ENCODE measurements around the gene NAA38.

Gene NAA38

DNA sequence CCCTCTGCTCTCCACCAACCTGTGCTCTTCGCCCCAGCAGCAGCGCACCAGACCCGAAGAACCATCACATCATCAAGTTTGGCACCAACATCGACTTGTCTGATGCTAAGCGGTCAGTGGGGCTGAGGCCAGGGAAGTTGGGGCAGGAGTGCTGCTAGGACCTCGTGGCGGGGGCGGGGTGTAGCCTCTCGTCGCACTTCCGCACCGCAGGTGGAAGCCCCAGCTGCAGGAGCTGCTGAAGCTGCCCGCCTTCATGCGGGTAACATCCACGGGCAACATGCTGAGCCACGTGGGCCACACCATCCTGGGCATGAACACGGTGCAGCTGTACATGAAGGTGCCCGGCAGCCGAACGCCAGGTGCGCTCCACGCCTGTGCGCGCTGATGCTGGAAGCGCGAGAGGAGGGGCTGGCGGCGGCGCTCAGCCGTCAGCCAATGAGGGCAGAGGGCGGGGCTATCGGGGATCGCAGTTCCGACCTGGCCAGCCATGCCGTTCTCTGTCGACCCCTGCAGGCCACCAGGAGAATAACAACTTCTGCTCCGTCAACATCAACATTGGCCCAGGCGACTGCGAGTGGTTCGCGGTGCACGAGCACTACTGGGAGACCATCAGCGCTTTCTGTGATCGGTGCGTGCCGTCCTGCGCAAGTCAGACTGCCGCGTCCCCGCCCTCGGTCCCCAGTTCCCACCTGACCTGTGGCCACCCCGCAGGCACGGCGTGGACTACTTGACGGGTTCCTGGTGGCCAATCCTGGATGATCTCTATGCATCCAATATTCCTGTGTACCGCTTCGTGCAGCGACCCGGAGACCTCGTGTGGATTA lies 5.7 kb downstream of the NAA38 start:
- DNase-seq, result peak; percentile 94

DNA sequence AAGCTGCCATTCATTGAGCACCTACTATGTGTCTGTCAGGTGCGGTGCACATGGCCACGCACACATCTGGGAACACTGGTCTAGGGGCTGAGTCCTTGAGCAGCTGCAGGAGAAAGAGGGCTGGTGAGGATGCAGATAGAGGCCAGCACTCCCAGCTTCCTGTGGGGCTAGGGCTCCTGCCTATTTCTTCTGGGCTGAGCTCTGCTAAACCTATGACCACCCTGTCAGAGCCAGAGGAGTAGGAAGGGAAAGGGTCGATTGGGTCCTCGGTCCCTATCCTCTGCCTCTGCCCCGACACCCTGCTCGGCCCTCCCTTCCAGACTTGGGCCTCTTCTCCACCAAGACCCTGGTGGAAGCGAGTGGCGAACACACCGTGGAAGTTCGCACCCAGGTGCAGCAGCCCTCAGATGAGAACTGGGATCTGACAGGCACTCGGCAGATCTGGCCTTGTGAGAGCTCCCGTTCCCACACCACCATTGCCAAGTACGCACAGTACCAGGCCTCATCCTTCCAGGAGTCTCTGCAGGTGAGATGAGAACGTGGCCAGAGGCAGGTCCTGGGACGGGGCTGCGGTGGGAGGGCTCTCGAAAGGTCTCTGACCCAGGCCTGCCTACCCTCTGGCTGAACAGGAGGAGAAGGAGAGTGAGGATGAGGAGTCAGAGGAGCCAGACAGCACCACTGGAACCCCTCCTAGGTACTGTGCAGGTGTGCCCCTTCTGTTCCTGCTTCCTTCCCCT lies 6.5 kb downstream of the NAA38 start:
- DNase-seq, result no peak

GRCh38 chr17:7849751-7850504 lies 7.4 kb downstream of the NAA38 start:
- DNase-seq, result peak; percentile 43

DNA sequence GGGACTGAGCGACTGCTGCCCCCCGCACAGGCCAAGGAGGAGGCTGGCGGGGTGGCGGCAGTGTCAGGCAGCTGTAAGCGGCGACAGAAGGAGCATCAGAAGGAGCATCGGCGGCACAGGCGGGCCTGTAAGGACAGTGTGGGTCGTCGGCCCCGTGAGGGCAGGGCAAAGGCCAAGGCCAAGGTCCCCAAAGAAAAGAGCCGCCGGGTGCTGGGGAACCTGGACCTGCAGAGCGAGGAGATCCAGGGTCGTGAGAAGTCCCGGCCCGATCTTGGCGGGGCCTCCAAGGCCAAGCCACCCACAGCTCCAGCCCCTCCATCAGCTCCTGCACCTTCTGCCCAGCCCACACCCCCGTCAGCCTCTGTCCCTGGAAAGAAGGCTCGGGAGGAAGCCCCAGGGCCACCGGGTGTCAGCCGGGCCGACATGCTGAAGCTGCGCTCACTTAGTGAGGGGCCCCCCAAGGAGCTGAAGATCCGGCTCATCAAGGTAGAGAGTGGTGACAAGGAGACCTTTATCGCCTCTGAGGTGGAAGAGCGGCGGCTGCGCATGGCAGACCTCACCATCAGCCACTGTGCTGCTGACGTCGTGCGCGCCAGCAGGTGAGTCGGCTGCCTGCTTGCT lies 8.1 kb downstream of the NAA38 start:
- peak; percentile 54 for DNase-seq

- peak; percentile 32 for DNase-seq
These were observed 8.6 kb downstream of the NAA38 start for GRCh38 chr17:7848739-7849129.

DNA sequence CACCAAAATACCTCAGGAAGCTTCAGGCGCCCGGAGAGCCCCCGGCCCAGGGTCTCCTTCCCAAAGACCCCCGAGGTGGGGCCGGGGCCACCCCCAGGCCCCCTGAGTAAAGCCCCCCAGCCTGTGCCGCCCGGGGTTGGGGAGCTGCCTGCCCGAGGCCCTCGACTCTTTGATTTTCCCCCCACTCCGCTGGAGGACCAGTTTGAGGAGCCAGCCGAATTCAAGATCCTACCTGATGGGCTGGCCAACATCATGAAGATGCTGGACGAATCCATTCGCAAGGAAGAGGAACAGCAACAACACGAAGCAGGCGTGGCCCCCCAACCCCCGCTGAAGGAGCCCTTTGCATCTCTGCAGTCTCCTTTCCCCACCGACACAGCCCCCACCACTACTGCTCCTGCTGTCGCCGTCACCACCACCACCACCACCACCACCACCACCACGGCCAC lies 9.2 kb downstream of the NAA38 start:
- no peak for DNase-seq

- peak; percentile 52 for DNase-seq
These were observed 10.3 kb downstream of the NAA38 start for GRCh38 chr17:7846765-7847661.

- DNase-seq, result peak; percentile 48
These were observed 11.2 kb downstream of the NAA38 start for GRCh38 chr17:7846063-7846735.

GRCh38 chr17:7845359-7846062 lies 11.8 kb downstream of the NAA38 start:
- peak; percentile 50 for DNase-seq

DNA sequence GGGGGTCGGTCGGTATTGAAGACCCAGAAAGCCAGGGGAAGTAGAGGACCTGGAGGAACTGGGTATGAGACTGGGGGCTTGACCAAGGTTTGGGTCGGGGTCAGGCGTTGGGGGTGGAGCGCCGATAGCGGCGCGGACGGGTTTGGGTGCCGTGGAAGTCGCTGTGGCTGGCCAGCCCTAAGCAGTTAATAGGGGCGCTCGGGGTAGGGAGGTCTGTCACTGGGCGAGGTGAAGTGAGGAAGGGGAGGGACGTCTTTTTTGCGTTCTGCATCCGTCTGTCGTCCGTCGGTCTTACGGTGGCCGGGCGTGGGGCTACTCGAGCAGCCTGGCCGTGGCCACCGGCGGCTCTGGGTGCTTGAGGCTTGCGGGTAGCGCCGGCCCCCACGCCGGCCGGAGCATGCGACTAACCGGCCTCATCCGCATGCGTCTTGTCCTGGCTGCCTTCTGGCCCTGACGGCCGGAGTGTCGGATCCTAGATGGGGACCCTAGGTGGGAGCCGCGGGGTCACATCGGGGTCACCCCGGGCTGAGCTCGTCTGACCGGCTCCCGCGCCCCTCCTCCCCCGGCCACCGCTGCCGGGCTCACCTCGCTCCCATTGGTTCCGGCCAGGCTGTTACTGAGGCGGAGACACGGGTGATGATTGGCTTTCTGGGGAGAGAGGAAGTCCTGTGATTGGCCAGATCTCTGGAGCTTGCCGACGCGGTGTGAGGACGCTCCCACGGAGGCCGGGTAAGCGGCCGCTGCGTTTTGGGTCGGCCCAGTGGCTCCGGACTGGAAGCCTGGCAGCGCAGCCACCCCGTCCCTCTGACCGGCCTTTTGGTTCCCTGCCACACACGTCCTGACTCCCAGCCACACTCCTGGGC lies 12.8 kb downstream of the NAA38 start:
- peak; percentile 79 for DNase-seq

- DNase-seq, result peak; percentile 95
These were observed 13.6 kb downstream of the NAA38 start for GRCh38 chr17:7843536-7844291.

DNA sequence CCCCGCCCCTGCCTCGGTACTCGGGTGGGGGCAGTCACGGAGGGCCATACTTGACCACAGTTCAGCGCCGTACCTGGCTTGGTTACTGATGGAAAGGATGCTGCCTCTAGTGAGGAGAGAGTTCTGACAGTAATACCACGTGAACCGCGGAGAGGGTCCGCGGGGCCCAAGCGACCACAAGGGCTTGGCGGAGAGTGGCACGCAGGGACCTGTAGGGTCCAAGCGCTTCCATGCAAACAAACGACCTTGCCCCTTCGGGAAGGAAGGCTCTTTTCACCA lies 14.2 kb downstream of the NAA38 start:
- DNase-seq, result no peak

DNA sequence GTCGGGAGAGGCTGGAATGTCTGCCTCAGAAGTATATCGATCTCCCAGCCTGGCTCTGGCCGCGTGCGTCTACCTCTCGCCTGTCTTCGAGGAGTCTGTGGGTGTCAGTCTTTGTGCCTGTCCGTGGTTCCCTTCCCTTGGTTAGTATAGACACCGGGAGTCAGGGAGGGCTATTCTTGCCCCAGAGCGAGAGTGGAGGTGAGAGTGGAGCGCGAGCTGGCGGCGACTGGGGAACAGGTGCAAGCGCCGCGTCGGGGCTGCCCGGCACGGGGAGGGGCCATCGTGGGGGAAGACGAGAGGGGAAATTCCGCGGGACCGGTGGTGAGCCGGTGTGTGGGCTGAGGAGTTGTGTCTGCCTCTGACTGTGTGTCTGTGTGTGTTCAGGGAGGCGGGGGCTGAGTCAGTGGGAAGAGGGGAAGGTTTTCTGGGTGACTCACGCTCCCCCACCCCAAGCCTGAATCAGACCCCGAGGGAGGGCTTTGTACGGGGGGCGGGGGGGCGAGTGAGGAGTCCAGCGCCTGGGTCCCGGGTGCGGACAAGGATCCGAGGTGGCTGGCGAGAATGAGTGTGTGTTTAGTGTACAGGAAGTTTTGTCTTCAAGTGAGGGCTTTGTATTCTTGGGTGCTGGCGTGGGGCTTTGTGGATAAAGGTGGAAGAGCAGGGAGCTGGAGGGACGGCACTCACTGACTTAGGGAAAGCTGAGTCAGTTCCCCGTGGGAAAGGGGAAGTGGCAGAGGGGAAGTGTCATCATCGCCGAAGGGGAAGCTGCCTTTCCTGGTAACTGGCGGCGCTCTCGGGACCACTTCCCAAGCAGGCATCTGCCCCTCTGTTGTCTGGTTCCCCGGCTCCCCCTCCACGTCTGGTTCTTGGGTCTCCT lies 14.7 kb downstream of the NAA38 start:
- DNase-seq, result peak; percentile 95

DNA sequence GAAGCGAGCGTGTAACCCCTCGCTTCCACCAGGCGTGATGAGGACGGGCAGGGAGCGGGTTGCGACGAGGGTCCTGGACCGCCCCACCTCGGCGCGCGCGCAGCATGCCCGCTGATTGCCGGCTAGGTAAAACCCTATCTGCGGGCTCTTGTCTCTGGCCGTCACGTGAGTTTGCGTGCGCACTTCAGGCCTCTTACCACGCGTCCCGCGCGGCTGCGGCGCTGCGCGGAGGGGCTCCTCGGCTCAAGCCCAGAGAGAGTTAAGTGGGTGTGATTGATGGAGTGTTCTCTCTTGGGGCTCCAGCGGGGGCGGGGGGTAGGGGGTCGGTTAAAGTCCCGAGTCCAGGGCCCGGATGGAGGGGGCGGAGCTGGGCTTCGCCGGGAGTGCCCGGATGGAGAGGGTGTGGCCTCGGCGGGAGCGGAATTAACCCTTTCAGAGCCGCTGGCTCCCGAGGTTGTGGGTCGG lies 15.4 kb downstream of the NAA38 start:
- peak; percentile 89 for DNase-seq

DNA sequence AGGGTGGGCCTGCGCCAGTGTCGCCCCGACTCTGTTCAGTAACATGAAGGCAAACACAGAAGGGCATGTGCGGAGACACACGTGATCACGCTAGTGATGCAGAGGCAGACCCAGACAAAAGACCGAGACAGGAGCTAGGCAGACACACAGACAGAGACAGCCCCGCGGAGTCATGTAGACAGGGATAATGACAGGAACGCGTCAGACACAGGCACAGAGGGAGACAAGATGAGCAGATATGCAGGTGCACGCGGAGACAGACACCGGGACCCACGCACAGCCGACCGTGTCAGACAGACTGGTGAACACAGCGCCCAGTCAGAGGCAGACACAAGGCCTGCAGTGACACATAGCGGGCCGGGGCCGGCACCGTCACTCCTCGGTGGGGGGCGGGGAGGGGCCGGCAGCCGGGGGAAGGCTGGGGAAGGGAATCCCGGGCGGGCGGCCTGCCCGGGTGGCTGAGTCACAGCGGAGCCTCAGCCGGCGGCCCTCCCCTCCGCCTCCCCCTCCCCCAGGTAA lies 15.9 kb downstream of the NAA38 start:
- peak; percentile 97 for DNase-seq

GRCh38 chr17:7840875-7841274 lies 16.5 kb downstream of the NAA38 start:
- DNase-seq, result no peak

DNA sequence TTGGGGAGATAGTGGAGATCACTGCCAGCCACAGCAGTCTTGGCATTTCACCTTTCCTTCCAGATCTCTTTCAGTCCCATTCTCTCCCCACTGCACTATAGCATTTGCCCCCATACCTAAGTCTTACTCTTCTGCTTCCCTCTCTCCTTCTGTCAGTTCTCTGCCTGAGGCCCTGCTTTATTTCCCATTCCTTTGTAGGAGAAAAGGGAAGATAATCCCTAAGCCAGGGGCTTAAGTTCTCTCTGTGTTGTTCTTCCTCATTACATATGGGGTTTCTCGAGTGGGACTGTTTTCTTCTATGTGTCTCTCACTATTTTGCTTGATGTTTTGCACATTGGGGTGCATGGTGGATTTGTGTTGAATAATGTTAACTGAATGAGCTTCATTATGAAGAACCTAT lies 16.9 kb downstream of the NAA38 start:
- no peak for DNase-seq

GRCh38 chr17:7839876-7840261 lies 17.5 kb downstream of the NAA38 start:
- DNase-seq, result no peak

All from activated T-cell treated with anti-CD3 and anti-CD28 coated beads, Interleukin-2, amount 50 U/mL, for 1 hour (primary cell).